Small intestine (tissue), 7 donors: ENCODE results near the gene FAM131B. TPM values are rescaled to one million over a fixed set of nuclear protein-coding genes. Genes with fewer than 3 reads are reported as not detected.

Experiments used
- DNase-seq, 2 donors: peaks; one replicate each; pipeline versions ENCODE4 v3.0.0 to v3.0.0-alpha.2; 2013
- FAIRE-seq: peaks from 2 replicates; lab custom pipeline; 2012; peaks lifted over from hg19 to GRCh38; lab: Jason Lieb, UNC
- H3K27ac ChIP-seq, 3 donors: one replicate each; pipeline ENCODE4 v1.5.1; 2013; ENCODE audit warnings: low read length in 2 of 3, mild to moderate bottlenecking in 2 of 3, control low read depth in 1 of 3, inconsistent platforms in 1 of 3, low read depth in 1 of 3, moderate library complexity in 1 of 3
- H3K27me3 ChIP-seq, 3 donors: one replicate each; pipeline ENCODE4 v1.6.1; 2013; ENCODE audit warnings: low read length in 3 of 3, inconsistent platforms in 1 of 3; ENCODE audit not compliant: control insufficient read depth in 3 of 3, insufficient read depth in 3 of 3
- H3K36me3 ChIP-seq, 3 donors: one replicate each; pipeline ENCODE4 v1.6.1; 2013; ENCODE audit warnings: low read length in 3 of 3, inconsistent platforms in 1 of 3, low read depth in 1 of 3, mild to moderate bottlenecking in 1 of 3, moderate library complexity in 1 of 3; ENCODE audit not compliant: control insufficient read depth in 3 of 3, insufficient read depth in 2 of 3
- H3K4me1 ChIP-seq, 3 donors: one replicate each; pipeline ENCODE4 v1.6.1; 2013; ENCODE audit warnings: low read length in 2 of 3, inconsistent platforms in 1 of 3, low read depth in 1 of 3, mild to moderate bottlenecking in 1 of 3, moderate library complexity in 1 of 3; ENCODE audit not compliant: control insufficient read depth in 3 of 3, insufficient read depth in 2 of 3
- H3K4me3 ChIP-seq, 3 donors: one replicate each; pipeline ENCODE4 v1.5.1; 2013; ENCODE audit warnings: low read length in 3 of 3, control low read depth in 1 of 3, inconsistent platforms in 1 of 3, low read depth in 1 of 3, mild to moderate bottlenecking in 1 of 3, moderate library complexity in 1 of 3
- H3K9me3 ChIP-seq, 2 donors: one replicate each; pipeline ENCODE4 v1.6.1; 2013; ENCODE audit warnings: low read depth in 1 of 2, low read length in 1 of 2; ENCODE audit not compliant: control insufficient read depth in 2 of 2, insufficient read depth in 1 of 2
- WGBS, 3 donors: extraction: QIAGEN DNeasy Blood & Tissue Kit; methylation state at CpG; one replicate each; pipeline ENCODE4 v1.1.7; 2013; 5-methylcytosine and 5-hydroxymethylcytosine counted together
- polyA plus RNA-seq, 4 donors: library from polyadenylated mRNA; stranded (reverse) in 3 of 4; unstranded in 1 of 4; fragments of 200-250 nt in 3 of 4; fragments of 120-200 nt in 1 of 4; gene quantifications; one replicate each; pipeline versions ENCODE4 v1.2.1 to v1.2.3, GENCODE V29; 2013
- donor health status: healthy with polysubstance abuse.
- donor health status: control.
- donor health status: control.
- donor health status: Bipolar disorder and iron deficiency.
- donor health status: healthy.

FAM131B gene
- polyA plus RNA-seq, 4 donors = 0.54 to 3.3 (median 1.5) TPM; not detected in 1

- FAIRE-seq (no peak), DNase-seq (peak in 1 of 2 donors; percentile 46)
- peak overlapping the region in 1 of 3 donors; percentile 67 for H3K27ac ChIP-seq
- no peaks in the 10 kb centered on the region for H3K9me3 ChIP-seq
- H3K4me1 ChIP-seq = peaks cover 5 to 64% (median 11%) of the 10 kb centered on the region in 3 donors
- H3K36me3 ChIP-seq = peaks cover 0 to 91% (median 9%) of the 10 kb centered on the region in 3 donors
- WGBS, 3 donors = 79 to 84% (median 84%) methylated on average over 23 of the region's 23 CpGs
- H3K27me3 ChIP-seq = no peaks in the 10 kb centered on the region
- no peak overlapping the region for H3K4me3 ChIP-seq
These were observed 24.9 kb upstream of the FAM131B start for GRCh38 chr7:143387156-143387975.

GRCh38 chr7:143385891-143386781 lies 23.6 kb upstream of the FAM131B start:
- Histone ChIP-seq H3K27me3 (no peaks in the 10 kb centered on the region), H3K27ac (peak overlapping the region; percentile 25 to 76 (median 37)), H3K4me1 (peaks cover 5 to 51% (median 11%) of the 10 kb centered on the region in 3 donors), H3K4me3 (no peak overlapping the region), H3K9me3 (no peaks in the 10 kb centered on the region), H3K36me3 (peaks cover 0 to 78% (median 6%) of the 10 kb centered on the region in 3 donors)
- WGBS, 3 donors = 35 to 49% (median 46%) methylated on average over 19 of the region's 19 CpGs
- peak in 1 of 2 donors; percentile 72 for DNase-seq
- no peak for FAIRE-seq

GRCh38 chr7:143384661-143385631 lies 22.4 kb upstream of the FAM131B start:
- H3K4me3 ChIP-seq = peak overlapping the region in 1 of 3 donors; percentile 6
- H3K9me3 ChIP-seq = no peaks in the 10 kb centered on the region
- H3K27me3 ChIP-seq = no peaks in the 10 kb centered on the region
- peak overlapping the region in 1 of 3 donors; percentile 52 for H3K27ac ChIP-seq
- 65 to 86% (median 84%) methylated on average over 14 of the region's 14 CpGs for WGBS, 3 donors
- peaks cover 5 to 52% (median 11%) of the 10 kb centered on the region in 3 donors for H3K4me1 ChIP-seq
- no peak for FAIRE-seq
- no peak for DNase-seq
- peaks cover 0 to 66% (median under 1%) of the 10 kb centered on the region in 3 donors for H3K36me3 ChIP-seq

GRCh38 chr7:143384148-143384547 lies 21.6 kb upstream of the FAM131B start:
- WGBS, 3 donors = 55 to 86% (median 83%) methylated on average over 5 of the region's 5 CpGs
- peak overlapping the region in 1 of 3 donors; percentile 6 for H3K4me3 ChIP-seq
- FAIRE-seq = no peak
- H3K36me3 ChIP-seq = peaks cover 0 to 58% (median 0%) of the 10 kb centered on the region in 3 donors
- no peaks in the 10 kb centered on the region for H3K9me3 ChIP-seq
- H3K4me1 ChIP-seq = peaks cover 5 to 57% (median 16%) of the 10 kb centered on the region in 3 donors
- no peaks in the 10 kb centered on the region for H3K27me3 ChIP-seq
- no peak for DNase-seq
- H3K27ac ChIP-seq = peak overlapping the region in 1 of 3 donors; percentile 52

- peaks cover 5 to 57% (median 16%) of the 10 kb centered on the region in 3 donors for H3K4me1 ChIP-seq
- H3K27me3 ChIP-seq = no peaks in the 10 kb centered on the region
- FAIRE-seq = no peak
- no peak for DNase-seq
- peak overlapping the region in 2 of 3 donors; percentile 26 to 57 for H3K27ac ChIP-seq
- H3K4me3 ChIP-seq = no peak overlapping the region
- H3K36me3 ChIP-seq = peaks cover 0 to 53% (median 0%) of the 10 kb centered on the region in 3 donors
- no peaks in the 10 kb centered on the region for H3K9me3 ChIP-seq
- 65 to 90% (median 74%) methylated on average over 1 of the region's 1 CpG for WGBS, 3 donors
These were observed 21.1 kb upstream of the FAM131B start for GRCh38 chr7:143383642-143383957.

- FAIRE-seq (no peak), DNase-seq (no peak)
- no peaks in the 10 kb centered on the region for H3K27me3 ChIP-seq
- 83 to 88% (median 85%) methylated on average over 15 of the region's 15 CpGs for WGBS, 3 donors
- H3K9me3 ChIP-seq = no peaks in the 10 kb centered on the region
- peaks cover 5 to 55% (median 16%) of the 10 kb centered on the region in 3 donors for H3K4me1 ChIP-seq
- H3K27ac ChIP-seq = peak overlapping the region in 2 of 3 donors; percentile 26 to 97
- H3K4me3 ChIP-seq = peak overlapping the region in 1 of 3 donors; percentile 87
- peaks cover 0 to 47% (median 0%) of the 10 kb centered on the region in 3 donors for H3K36me3 ChIP-seq
These were observed 20.5 kb upstream of the FAM131B start for GRCh38 chr7:143382791-143383641.
